Measurements from ENCODE around the gene MEMO1. TPM values are rescaled to one million over a fixed set of nuclear protein-coding genes. Genes with fewer than 3 reads are reported as not detected.

The MEMO1 gene
- total and polyA plus RNA-seq, 12 donors, result 43.6 to 73.9 (median 54.1) TPM

- Histone ChIP-seq H3K27me3 (no peaks in the 10 kb centered on the region), H3K27ac (no peak overlapping the region), H3K36me3 (peaks cover 0 to 39% (median 0%) of the 10 kb centered on the region in 9 donors), H3K4me1 (peaks cover 0 to 14% (median 0%) of the 10 kb centered on the region in 9 donors), H3K9me3 (no peaks in the 10 kb centered on the region), H3K4me3 (no peak overlapping the region)
- WGBS, 2 donors, result 96 to 98% methylated on average over 2 of the region's 2 CpGs
- DNase-seq, result no peak
- no peak for TF ChIP-seq CTCF (IDR thresholded peaks at IDR 0.05)
- no peak for ATAC-seq
- intact Hi-C loops (cut with DNase I), result no loop called here
Measured at GRCh38 chr2:31925517-31925916, 85.3 kb downstream of the MEMO1 start.

DNA sequence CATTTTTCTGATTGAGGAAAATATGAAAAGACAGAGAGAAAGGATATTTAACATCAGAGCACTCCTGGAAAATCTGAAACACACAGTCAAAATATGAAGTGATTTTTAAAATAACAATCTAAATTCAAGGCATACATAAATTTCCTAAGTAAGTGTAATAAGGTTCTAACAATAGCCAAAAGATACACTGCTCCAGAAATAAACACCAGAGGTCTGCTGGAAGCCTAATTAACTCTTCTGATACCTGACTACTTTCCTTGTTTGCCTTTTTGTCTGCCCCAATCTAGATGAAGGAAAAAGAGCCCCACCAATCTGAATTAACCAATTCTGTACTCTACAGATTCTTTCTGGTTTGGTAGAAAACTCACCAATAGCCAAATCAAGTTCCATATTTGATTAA, 87.1 kb downstream of the MEMO1 start:
- Histone ChIP-seq H3K4me3 (peak overlapping the region in 2 of 10 donors; percentile 1 to 4), H3K4me1 (peaks cover 0 to 19% (median 0%) of the 10 kb centered on the region in 9 donors), H3K27ac (peak overlapping the region in 6 of 10 donors; percentile 30 to 54 (median 42)), H3K27me3 (no peaks in the 10 kb centered on the region), H3K36me3 (peaks cover 0 to 50% (median 0%) of the 10 kb centered on the region in 9 donors), H3K9me3 (no peaks in the 10 kb centered on the region)
- no peak for DNase-seq
- no peak for TF ChIP-seq CTCF (IDR thresholded peaks at IDR 0.05)
- ATAC-seq, result peak in 4 of 8 donors; percentile 55 to 73 (median 69)
- intact Hi-C loops (cut with DNase I), result loop anchor here in 1 of 10 donors (1.0 kb wide), 1 partner anchor 88 kb away; the partner anchor contains the start of gene MEMO1

GRCh38 chr2:31922542-31923408, 88.0 kb downstream of the MEMO1 start:
- 68 to 75% methylated on average over 9 of the region's 9 CpGs for WGBS, 2 donors
- Histone ChIP-seq H3K27ac (peak overlapping the region in 5 of 10 donors; percentile 0 to 54 (median 47)), H3K4me3 (peak overlapping the region in 1 of 10 donors; percentile 1), H3K36me3 (peaks cover 0 to 52% (median 0%) of the 10 kb centered on the region in 9 donors), H3K4me1 (peaks cover 0 to 19% (median 0%) of the 10 kb centered on the region in 9 donors), H3K9me3 (no peaks in the 10 kb centered on the region), H3K27me3 (no peaks in the 10 kb centered on the region)
- intact Hi-C loops (cut with DNase I), result loop anchor here in 1 of 10 donors (1.0 kb wide), 1 partner anchor 89 kb away; the partner anchor contains the start of gene MEMO1
- TF ChIP-seq CTCF (IDR thresholded peaks at IDR 0.05), result no peak
- ATAC-seq (peak in 1 of 8 donors; percentile 26), DNase-seq (no peak)

DNA sequence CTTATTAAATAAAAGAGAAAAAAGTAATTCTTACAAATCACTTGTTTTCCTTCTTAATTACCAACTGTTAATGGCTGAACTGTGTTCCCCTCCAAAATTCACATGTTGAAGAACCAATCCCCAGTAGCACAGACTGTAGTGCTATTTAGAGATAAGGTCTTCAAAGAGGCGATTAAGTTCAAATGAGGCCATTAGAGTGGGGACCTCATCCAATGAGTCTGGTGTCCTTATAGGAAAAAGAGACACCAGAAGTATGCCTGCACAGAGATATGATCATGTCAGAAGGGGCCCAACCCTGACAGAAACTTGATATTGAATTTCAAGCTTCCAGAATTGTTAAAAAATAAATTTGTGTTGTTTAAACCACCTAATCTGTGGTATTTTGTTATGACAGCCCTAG, 89.8 kb downstream of the MEMO1 start:
- Histone ChIP-seq H3K4me1 (peaks cover 0 to 19% (median 0%) of the 10 kb centered on the region in 9 donors), H3K27ac (peak overlapping the region in 1 of 10 donors; percentile 18), H3K27me3 (no peaks in the 10 kb centered on the region), H3K9me3 (no peaks in the 10 kb centered on the region), H3K36me3 (peaks cover 0 to 56% (median 3%) of the 10 kb centered on the region in 9 donors), H3K4me3 (no peak overlapping the region)
- peak in 3 of 8 donors; percentile 35 to 53 (median 37) for ATAC-seq
- DNase-seq, result no peak
- no peak for TF ChIP-seq CTCF (IDR thresholded peaks at IDR 0.05)
- intact Hi-C loops (cut with DNase I), result no loop called here
- 51 to 54% methylated on average over 1 of the region's 1 CpG for WGBS, 2 donors
